Stimulated activated CD4-positive, alpha-beta T cell treated with anti-CD3 and anti-CD28 coated beads, TNF-alpha, amount 100 ng/mL, for 4 hours (primary cell): ENCODE data around the gene RARG.
"Not testable (repeated sequence)": the region's sequence is repeated elsewhere in the genome, so short reads cannot be mapped to it uniquely, and the experiment has no call there.

Source experiments
- DNase-seq, 3 experiments: peaks; one replicate each; pipeline ENCODE4 v3.0.0-alpha.2; 2020; ENCODE audit warnings: low read depth in 3 of 3

The RARG gene

DNA sequence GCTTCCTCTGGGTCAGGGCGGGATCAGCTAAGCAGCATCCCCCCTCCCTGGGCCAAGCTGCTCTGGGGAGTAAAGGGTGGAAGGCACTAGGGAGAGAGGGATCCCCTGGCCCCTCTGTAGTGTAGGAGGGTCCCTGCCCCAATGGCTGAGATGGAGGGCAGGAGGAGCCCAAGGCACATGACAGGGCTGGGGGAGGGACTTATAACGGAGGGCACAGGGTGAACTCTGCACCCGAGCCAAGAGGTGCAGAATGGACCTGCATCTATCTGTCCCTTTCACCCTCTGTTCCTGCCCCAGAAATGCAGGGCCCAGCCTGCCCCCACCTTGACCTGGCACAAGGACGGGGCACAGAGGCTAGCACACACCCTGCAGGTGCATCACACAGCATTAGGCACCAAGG, 21.2 kb downstream of the RARG start:
- DNase-seq: no peak

DNA sequence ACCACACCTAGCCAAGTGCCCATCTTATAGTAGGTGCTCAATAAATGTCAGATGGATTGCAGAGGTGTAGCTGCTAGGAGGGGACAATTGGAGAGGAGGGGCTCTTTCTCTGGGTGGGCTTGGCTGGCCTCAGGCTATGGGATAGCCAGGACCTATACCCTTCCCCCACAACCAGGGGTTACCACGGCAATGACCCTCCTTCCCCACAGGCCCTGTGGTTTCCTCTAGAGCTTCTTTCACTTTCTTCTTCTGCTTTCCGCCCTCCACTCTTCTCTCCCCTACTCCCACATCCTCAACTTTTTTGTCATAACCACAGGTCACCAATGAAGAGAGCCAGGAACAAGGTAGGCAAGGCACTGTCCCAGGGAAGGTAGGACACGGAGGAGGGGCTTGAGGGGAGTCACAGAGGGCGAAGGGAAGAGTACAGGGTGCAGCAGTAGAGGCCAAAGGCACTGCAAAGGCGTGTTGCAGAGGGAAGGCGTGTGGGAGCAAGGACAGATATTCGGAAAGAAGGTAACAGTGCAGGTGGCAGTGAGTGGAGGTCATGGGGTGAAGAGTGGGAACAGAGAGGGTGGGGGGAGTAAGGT, 23.0 kb downstream of the RARG start:
- DNase-seq: no peak

DNA sequence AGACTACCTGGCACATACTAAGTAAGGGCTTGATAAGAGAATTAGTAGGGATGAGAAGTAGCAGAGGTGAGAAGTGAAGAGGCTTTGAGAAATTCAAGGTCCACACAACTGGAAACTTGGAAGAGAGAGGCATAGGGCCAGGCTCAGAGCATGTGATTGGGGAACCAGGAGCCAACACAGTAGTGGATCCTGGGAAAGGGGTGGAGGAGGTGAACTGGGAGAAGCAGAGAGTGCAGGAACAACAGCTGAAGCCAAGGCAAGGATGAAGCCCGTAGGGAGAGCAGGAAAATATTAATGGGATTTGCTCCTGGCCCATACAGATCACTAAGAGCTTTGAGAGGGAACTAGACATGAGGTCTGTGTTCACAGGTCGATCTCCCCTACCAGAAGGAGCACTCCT, 23.6 kb downstream of the RARG start:
- no peak for DNase-seq

DNA sequence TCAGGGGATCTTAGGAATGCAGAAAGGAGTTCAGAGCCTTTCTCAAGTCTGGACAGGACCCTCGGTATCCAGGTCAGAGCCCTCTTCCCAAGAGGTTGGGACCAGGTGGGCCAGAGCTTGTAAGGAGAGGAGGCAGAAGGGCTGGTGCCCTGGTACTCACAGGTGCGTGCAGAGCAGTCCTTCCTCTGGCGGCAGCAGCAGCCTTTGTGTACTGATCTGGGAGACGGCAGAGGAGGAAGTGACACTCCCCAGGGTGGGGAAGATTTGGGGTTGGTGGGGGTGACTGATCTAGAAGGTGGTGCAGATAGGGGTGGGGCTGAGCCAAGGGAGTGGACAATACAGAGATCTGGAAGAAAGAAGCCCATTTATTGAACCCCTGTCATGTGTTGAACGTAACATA, 25.0 kb downstream of the RARG start, which contains the start of gene ITGB7:
TSS of gene ITGB7 (minus strand) at position 210 of the 400 bp plus-strand sequence. CDS start 6,808 bp downstream, outside the sequence.
- DNase-seq: peak in 2 of 3 experiments; percentile 35 to 55

DNA sequence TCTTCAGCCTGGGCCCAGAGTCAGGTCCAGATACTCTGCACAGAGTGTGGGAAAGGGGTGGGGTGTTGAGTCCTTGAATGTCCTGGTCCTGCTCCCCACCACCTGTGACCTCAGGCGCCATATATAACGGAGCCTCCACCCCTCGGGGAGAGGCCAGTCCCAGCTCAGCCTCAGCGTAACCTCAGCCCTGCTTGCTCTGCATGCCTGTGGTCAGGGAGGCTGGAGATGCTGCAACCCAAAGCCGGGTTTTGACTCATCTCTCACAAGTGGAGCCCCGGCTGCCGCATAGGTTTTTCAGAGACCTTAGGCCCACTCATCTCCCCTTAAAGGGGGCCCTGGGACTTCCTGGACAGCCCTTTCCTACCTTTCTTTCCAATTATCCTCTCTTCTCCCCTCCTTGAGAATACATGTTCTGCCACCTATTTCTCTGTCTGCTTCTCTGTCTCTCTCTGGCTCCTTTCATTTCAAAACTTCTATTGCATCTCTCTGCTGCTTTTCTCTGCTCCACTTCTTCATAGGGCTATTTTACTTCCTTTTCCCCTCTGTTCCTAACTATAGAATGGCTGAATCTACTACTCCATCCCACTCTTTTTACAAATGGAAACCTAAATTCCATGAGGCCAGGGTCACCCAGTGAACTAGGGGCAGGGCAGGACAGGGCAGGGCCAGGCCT, 26.1 kb downstream of the RARG start:
- DNase-seq: no peak

DNA sequence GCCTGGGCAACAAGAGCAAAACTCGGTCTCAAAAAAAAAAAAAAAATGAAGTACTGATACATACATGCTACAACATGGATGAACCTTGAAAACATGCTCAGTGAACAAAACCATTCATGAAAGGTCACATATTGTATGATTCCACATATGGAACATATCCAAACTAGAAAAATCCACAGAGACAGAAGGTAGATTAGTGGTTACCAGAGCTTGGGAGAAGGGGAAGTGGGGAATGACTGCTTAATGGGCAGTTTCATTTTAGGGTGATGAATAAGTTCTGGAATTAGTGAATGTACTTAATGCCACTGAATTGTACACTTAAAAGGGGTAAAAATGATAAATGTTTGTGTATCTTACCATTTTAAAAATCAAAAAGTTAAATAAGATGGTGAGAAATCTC, 27.7 kb downstream of the RARG start:
- no peak for DNase-seq

DNA sequence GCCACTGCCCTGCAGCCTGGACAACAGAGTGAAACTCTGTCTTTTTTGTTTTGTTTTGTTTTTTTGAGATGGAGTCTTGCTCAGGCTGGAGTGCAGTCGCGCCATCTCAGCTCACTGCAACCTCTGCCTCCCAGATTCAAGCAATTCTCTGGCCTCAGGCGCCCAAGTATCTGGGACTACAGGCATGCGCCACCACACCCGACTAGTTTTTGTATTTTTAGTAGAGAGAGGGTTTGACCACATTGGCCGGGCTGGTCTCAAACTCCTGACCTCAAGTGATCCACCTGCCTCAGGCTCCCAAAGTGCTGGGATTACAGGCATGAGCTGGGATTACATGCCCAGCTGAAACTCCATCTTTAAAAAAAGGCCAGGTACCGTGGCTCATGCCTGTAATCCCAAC, 29.7 kb downstream of the RARG start:
- not testable (repeated sequence) for DNase-seq

DNA sequence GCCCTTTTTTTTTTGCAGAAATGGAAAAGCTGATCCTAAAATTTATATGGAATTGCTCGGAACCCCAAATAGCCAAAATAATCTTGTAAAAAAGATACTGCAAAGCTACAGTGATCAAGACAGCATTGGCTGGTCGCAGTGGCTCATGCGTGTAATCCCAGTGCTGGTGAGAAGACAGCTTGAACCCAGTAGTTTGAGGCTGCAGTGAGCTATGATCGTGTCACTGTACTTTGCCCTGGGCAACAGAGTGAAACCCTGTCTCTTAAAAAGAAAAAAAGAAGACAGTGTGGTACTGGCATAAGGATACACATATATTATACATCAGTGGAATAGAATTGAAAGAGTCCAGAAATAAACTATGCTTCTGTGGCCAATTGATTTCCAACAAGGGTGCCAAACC, 30.4 kb downstream of the RARG start:
- no peak for DNase-seq

DNA sequence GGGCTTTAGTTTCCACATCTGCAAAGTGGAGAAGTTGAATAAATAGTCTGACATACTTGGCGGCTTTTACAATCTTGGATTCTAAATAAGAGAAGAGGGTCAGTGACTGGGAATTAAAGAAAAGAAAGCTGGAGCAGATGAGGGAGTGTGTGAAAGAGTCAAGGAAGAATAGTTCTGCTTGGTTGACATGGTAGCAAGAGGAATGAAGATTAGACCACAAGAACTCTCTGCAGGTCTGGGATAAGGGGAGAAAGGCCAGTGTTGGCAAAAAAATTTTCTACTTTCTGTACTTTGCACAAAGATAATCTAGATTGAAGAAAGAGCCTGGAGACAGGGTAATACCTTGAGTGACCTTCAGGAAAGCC, 30.9 kb downstream of the RARG start:
- no peak for DNase-seq

DNA sequence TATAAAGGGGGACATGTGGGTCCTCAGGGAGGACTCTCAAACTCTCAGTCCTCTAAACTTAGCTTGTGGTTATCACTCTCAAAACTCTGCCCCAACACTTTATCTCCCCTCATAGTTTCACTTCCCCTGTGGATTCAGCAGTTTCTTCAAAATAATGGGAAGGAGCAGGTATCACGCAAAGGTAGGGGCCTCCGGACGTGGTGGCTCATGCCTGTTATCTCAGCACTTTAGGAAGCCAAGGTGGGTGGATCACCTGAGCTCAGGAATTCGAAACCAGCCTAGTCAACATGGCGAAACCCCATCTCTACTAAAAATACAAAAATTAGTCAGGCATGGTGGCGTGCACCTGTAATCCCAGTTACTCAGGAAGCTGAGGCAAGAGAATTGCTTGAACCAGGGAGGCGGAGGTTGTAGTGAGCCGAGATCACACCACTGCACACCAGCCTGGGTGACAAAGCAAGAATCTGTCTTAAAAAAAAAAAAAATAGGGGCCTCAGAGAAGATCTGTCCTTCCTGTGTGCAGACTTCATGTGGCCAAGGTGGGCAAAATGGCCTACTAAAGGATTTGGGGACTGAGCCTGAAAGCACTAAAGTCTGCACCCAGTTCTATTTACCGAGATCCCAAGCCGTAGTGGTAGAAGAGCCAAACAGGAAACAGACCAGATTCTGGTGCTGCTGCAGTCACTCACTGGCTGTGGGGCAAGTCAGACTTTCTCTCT, 31.4 kb downstream of the RARG start:
- no peak for DNase-seq

DNA sequence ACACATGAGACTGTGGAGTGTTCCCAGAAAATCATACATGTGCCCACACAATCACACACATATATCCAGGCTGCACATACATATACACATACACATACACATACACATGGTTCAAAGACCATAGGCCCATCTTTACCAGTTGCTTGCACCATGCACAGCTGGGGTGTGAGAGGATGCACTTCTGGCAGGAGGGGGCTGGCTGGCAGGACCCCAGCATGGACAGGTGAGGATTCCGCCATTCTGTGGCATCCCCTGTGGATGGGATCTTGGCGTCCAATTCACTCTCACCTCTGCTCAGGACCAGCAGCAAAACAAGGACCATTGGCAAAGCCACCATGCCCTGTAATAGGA, 31.9 kb downstream of the RARG start:
- no peak for DNase-seq

DNA sequence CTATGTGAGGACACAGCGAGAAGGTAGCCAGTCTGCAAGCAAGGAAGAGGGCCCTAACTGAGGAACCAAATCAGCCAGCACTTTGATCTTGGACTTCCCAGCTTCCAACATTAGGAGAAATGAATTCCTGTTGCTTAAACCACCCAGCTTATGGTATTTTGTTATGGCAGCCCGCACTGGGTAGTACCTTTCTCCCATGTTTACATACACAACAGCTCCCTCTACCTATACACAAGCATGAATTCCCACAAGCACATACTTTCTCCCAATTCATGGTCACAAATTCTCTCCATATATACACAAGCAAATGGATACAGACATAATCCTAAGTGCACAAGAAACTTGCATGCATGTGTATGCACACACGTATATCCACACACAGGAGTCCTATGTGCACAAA, 32.3 kb downstream of the RARG start:
- no peak for DNase-seq

DNA sequence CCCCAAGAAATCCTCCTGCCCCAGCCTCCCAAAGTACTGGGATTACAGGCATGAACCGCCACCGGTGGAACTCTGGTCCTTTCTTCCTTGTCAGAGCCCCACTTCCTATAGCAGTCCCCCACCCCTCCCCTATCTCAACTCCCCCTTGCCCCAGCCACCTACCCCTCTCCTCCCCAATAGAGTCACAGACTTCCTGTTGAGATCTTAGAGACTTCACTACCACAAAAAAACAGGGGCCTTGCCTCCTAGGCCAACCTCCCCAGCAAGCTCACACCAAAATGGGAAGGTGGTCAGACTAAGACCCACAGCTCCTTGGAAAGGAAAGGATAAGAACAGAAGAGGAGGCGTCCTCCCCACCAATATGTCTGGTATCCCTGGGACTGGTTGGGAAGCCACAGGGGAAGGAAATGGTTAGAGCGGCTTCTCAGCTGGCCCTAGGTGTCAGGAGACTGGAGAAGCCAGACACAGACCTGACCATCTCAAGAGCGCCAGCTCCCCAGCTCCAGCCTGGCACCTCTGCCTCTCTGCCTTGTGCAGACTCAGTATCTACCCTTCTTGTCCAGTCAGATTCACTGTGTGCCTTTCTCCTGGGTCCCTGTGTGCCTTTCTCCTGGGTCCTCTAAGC, 33.4 kb downstream of the RARG start:
- DNase-seq: no peak

DNA sequence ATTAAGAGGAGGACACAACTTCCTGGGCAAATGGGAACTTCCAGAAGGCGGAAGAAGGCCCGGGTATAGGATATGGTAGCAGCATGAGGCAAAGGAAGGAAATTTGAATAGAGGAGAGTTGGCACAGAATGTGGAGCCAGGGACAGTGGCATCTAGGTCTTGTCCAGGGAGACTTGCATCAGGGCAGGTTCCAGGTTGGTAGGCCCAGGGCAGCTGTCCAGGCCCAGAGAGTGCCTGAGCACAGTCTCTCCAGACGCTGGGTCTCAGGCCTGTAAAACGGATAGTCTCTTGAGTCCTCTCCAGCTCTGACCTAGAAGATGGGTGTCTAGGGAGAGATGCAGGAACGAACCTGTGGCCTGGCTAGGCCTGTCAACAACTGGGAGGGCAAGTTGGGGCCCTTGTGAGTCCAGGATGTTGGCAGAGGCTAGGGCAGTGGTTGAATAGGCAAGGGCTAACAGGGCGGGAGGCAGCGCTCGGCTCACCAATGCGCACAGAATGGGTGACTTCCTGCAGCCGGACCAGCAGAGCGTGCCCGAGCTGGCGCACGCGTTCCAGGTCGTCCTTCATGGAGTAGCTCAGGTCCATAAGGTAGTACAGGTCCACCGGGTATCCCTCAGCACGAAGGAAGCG, 34.9 kb downstream of the RARG start:
- DNase-seq: no peak

DNA sequence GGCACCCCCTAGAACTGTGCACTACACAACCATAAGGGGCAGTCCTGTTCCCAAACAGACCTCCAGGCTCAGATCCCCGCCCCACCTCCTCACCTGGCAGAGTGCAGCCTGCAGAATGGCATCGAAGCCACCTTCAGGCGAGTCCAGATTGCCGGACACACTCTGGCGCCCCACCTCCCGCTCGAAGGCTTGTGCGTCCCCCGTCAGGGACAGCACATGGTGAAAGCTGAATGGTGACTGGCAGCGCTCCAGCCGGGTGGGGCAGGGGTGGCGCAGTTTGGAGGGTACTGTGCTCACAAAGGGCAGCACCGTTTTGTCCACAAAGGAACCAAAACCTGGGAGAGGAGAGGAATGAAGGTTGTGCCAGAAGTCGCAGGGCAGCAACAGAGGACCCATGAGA, 35.5 kb downstream of the RARG start:
- no peak for DNase-seq

DNA sequence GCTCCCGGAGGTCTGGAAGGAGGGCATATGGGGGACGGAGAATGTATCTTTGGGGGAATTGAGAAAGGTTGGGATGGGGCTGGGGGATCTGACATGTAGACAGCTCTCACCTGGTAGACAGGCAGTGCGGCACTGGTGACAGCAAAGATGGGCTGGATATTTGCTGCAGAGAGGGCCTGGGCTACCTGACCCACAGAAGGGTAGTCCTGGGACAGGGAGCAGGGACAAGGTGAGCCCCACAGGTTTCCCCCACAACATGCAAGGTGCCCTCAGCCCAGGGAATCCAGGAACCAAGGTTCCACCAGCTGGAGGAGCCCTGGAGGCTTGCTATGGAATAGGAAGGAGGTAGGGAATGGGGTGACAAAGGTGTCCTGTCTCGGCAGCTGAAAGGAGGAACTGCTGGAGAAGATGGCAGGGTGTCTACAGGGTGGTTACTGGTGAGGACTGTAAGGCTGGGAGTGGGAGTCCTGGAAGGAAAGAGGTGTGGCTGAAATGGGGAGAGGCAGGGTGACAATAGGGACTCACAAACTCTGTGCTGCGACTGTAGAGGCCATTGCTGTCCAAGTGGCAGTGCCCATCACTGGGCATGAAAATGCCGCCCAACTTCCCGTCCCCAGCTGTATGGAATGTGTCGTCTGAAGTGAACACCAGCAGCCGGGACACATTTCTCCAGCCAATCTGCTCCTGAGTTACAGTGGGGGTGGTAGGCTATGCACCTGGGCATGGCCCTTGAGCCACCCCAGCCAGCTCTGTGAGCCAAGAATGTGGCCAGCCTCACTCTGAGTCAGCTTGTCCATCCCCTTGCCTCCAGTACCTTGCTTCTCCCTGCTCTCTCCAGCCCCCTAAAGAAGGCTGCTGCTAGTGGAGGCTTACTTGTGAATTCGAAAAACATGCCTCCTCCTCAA, 36.2 kb downstream of the RARG start:
- DNase-seq: no peak

DNA sequence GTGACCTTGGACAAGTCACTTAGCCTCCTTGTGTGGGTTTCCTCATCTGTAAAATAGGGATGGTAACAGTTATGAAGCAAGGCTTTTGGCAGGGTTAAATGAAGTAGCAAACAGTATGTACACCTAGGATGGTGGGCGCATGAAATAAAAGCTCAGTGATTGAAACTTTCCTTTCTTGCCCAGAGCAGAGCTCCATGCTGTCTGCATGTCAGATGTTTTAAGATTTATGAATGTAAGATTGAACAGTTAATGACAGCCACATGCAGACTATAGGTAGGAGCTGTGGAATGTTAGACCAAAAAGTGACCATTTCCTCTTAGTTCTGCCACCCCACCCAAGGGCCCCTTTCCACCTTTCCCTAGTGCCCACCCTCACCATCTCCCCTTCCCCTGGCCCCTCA, 37.0 kb downstream of the RARG start:
- no peak for DNase-seq

DNA sequence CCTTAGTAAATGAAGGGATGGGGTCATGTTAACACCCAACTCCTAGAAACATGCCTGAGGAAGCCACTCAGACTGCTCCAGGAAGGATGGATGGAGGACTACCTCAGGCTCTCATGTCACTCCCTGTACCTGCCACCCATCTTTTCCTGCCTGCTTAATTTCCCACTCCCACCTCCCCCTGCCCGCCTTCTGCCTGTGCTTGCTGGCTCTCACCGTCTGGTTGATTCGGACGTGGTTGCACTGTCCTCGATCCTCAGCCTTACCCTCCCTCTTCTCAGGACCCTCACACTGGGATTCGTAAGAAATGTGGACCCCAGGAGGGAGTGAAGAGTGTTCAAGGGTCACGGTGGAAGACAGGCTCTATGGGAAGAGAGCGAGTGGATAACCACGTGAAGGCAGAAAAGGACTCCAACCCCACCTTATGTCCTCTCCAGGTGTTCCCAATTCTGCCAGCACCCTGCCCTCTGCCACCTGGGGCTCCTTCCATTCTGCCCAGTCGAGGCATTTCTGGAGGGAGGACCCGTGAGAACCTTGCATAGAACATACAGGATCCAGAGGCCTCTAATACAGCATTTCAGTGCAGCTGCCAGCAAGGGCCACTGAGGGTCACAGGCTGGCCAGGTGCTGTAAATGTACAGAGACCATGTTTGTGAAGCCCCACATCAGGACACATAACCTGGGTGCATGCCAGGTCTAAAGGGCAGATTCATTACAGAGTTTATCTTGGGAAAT, 37.9 kb downstream of the RARG start:
- no peak for DNase-seq

DNA sequence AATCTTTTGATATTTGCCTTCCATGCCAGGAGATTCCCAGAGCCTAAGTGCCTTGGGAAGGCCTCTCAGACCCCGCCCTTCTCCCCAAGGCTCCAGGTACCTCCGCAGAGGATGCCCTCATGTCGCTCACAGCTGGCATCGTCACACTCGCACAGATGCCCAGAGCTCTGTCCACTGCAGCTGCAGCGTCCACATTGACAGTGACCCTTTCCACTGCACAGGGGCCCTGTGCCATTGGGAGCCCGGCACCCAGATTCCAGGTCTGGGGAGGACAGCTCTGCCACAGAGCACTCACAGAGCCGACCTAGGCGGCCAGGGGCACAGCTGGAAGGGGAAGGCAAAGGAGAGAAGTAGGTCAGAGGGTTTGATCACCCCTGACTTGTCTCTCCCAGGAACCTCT, 39.0 kb downstream of the RARG start:
- DNase-seq: no peak

DNA sequence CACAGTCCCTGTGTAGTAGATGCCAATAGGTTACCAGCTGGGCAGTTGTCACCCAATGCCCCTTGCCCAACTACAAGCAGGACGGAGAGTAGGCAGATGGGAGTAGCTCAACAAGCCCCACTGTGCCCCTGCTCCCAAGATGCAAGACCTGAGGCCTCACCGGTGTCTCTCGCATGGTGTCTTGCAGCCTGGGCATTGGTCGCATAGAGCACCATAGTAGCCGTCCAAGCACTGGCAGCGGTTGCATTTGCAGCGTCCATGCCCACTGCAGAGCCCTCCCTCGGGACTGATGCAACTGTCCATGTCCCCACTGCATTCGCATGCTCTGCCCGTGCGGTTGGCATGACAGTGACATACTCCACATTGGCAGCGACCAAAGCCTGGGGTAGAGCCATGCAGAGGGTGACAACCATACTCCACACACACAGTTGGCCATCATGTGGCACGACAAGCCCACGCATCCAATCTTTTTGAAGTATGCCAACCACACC, 39.4 kb downstream of the RARG start:
- DNase-seq: no peak
